NCI-H1048 (cell line): ENCODE measurements around the gene SLC9A4.

Experiments
- DNase-seq: peaks from one replicate; lab custom pipeline; 2025; lab: John Stamatoyannopoulos, UW

SLC9A4 gene

GRCh38 chr2:102499558-102499957 is 26.5 kb downstream of the SLC9A4 start:
- DNase-seq = no peak

DNA sequence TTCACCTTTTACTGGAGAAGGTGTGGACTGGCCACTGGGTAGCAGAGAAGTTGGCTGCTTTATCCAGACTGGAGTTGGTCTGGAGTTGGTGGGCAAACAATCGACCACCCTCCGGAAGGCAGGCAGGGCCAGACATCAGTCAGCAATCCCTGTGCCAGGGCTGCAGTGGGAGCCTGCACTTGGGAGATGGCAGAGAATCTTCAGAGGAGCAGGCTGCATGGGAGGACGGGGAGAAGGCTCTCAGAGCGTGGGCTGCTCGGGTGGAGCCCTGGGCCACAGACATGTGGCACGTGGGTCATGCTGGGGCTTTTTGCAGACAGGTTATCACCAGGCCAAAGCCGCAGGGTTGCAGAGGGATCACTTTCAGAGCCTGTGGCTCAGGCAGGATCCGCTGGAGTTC is 29.6 kb downstream of the SLC9A4 start:
- no peak for DNase-seq

- DNase-seq = no peak
Measured at GRCh38 chr2:102504833-102505232, 31.8 kb downstream of the SLC9A4 start.

GRCh38 chr2:102505290-102505689 is 32.3 kb downstream of the SLC9A4 start:
- peak; percentile 11 for DNase-seq

- no peak for DNase-seq
Measured at GRCh38 chr2:102506743-102507142, 33.7 kb downstream of the SLC9A4 start.

- no peak for DNase-seq
Measured at GRCh38 chr2:102508863-102509262, 35.8 kb downstream of the SLC9A4 start.

GRCh38 chr2:102509749-102510148 is 36.7 kb downstream of the SLC9A4 start:
- no peak for DNase-seq

- no peak for DNase-seq
Measured at GRCh38 chr2:102510791-102511575, 38.0 kb downstream of the SLC9A4 start.

GRCh38 chr2:102512161-102512560 is 39.1 kb downstream of the SLC9A4 start:
- DNase-seq = no peak

DNA sequence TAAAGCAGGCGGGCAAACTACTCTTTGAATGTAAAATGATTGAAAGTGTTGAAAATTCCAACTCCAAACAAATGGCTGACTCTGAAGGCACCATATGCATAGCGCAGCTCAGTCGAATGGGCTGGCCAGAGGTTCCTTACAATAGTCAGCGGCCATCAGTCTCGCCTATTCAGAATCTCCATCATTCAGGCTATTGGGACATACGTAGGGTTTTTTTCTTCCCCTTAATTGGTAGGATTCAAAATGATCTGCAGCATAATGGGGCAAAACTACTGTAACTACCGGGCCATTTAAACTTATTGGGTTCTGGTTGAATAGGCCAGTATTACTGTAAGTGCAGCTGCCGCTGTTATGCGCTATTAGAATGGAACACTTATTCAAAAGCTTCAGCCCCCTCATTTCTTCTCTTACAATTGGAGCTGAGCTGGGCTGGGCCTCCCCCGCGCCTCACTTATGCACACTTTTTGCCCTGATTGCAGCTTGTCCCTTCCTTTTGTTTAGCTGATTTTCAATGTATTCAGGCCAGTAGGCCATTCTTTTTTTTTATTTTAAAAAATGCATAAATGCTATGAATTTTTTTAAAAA is 40.4 kb downstream of the SLC9A4 start:
- DNase-seq = no peak

DNA sequence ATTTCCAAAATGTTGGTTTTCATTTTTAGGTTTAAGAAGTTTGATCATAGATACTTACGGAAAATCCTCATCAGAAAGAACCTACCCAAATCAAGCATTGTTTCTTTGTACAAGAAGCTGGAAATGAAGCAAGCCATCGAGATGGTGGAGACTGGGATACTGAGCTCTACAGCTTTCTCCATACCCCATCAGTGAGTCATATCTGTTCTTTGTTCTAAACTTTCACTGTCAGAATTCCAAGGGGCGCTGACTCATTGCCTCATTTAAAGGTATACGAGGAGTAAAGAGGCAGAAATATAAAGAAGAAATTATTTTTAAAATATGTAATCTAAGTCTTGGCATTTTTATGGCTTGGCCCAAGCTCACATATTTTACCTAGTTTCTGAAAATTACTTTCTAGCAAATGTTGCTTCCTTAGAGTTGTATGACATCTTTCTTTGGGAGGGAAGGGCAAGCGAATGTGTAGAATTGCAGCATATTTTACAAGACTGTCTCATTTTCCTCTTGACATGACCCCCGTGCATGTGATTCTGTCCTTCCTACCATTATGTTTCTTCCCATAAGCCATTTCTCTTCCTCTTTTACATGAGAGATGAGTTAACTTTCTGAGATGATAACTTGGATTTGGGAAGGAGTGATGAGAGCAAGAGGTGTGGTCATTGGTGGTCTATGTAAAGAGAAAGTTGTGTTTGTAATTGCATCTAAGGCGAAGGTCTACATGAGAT is 41.2 kb downstream of the SLC9A4 start:
- no peak for DNase-seq

DNA sequence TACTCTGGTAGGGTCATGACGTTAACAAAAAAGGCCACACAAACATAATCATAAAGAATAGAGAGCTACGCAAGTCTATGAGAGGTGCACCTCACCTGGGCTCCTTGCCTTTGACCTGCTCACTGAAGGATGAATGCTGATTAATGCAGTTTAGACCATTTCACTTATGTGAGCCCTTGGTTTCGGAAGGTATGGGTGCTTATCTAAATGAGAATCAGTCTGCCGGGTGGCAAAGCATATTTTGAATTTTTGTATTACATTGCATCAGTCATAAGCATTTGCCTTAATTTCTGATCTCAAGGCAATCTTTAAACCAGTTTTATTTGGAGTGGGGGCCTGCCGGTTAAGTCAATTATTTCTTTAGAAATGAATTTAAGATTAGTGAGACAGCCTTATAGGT is 42.8 kb downstream of the SLC9A4 start:
- no peak for DNase-seq

GRCh38 chr2:102518170-102518569 is 45.1 kb downstream of the SLC9A4 start:
- DNase-seq = no peak

- DNase-seq = peak; percentile 3
Measured at GRCh38 chr2:102520009-102520408, 47.0 kb downstream of the SLC9A4 start.

DNA sequence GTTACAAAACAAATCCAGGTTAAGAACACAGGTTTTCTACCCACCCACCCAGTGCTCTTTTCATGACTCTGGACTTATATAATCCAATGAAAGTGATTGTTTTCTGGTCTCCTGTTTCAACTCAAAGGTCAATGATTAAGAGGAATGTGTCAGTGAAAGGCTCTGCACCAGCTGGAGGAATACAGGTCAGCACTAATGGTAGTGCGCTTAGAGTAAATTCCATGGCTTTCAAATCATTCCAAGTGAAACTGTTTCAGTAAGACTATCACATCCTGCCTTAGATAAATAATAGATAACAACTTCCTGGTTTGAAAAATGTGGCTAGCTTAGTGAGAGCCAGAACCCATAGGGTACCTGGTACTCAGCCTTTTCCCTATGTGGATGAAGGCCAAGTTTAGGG is 47.8 kb downstream of the SLC9A4 start:
- no peak for DNase-seq

DNA sequence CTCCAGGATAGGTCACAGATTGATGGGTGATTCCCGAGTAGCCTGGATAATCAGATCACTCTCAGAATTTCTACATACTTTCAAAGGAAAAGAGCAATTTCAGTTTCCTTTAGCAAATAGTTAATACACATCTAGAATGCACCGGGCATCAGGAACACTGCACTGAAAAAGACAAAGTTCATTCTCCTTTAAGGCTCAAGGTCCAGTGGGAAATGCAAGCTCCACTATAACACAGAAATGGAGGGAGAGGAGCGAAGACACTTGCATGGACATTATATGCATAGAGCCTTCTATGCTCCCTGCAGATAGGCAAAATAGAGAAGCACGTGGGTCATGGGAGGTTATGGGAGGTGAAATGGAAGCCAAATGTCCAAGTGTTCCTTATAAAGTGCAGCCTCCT is 49.1 kb downstream of the SLC9A4 start:
- DNase-seq = no peak

- no peak for DNase-seq
Measured at GRCh38 chr2:102522890-102523289, 49.9 kb downstream of the SLC9A4 start.

DNA sequence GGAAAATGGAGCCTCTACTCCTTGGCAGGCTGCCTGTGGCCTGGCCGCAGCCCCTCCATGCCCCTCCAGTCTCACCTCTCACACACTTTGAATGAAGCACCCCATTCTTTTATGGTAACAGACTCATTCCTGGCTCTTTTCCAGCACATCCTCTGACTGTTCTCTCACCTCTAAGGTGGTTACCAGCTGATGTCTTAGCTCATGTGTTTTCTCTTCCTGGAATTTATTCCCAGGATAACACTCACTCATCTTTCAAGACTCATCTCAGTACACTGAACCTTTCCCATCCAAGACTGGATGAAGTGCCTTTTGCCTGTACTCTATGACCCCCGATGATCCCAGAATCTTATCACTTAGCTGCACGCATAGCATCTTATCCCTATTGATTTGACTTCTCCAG is 50.6 kb downstream of the SLC9A4 start:
- no peak for DNase-seq

DNA sequence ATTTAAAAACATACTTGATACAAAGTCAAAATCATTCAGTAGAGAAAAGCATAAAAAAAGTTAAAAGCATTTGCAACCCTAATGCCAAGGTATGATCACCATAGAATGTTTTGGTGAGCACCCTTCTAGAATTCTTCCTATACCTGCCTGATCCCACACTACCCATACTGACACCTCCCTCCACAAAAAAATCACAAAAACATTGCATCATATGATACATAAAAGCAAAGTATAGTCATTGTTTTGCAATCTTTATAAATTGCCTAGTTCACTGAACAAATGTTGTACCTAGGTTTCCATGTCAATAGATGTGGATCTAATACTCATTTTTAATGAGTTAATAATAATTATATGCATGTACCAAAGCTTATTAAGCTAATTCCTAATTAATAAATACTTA is 54.1 kb downstream of the SLC9A4 start:
- no peak for DNase-seq

GRCh38 chr2:102538491-102538890 is 65.5 kb downstream of the SLC9A4 start:
- DNase-seq = no peak

GRCh38 chr2:102540882-102541281 is 67.9 kb downstream of the SLC9A4 start:
- DNase-seq = no peak

GRCh38 chr2:102544182-102544581 is 71.2 kb downstream of the SLC9A4 start:
- DNase-seq = no peak

DNA sequence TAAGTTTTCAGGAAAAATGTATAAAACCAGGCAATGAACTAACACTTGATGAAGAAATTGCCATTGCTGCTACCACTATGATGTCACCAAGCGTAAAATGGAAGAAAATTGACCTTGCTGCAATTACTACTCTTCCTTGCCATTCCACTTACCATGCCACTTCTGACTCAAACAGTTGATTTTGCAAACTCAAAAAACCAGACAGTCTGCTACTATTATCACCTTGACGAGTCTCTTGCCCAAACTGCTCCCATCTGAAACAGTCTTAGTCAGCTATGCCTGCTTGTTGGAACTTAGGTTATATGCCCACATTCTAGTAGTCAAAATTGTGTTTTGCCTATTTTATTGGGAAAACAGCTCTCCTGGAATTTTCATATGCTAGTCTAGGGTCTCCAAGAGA is 74.4 kb downstream of the SLC9A4 start:
- DNase-seq = no peak
